Cerebellar cortex (tissue), 1 donor: ENCODE data around the gene PPP1R8.

Experiments used
- DNase-seq: peaks from one replicate; pipeline ENCODE4 v3.0.0-alpha.2; 2015; ENCODE audit warnings: low spot score

Gene PPP1R8

GRCh38 chr1:27872059-27872801, 41.6 kb downstream of the PPP1R8 start, which contains the start of gene THEMIS2:
Gene THEMIS2 (plus strand): TSS chr1:27872544. CDS start chr1:27872572, 28 bp downstream.
- DNase-seq = no peak

- DNase-seq = no peak
Observed at GRCh38 chr1:27872802-27873551, 42.4 kb downstream of the PPP1R8 start.

- no peak for DNase-seq
Observed at GRCh38 chr1:27873671-27874384, 43.2 kb downstream of the PPP1R8 start.

GRCh38 chr1:27876341-27877114, 45.9 kb downstream of the PPP1R8 start:
- no peak for DNase-seq

- no peak for DNase-seq
Observed at GRCh38 chr1:27877115-27877416, 46.5 kb downstream of the PPP1R8 start.

GRCh38 chr1:27878039-27878438, 47.5 kb downstream of the PPP1R8 start:
- DNase-seq = no peak

- no peak for DNase-seq
Observed at GRCh38 chr1:27878787-27879335, 48.3 kb downstream of the PPP1R8 start.

- DNase-seq = no peak
Observed at GRCh38 chr1:27879374-27880082, 48.9 kb downstream of the PPP1R8 start.

- no peak for DNase-seq
Observed at GRCh38 chr1:27882543-27882903, 51.9 kb downstream of the PPP1R8 start.

GRCh38 chr1:27883536-27883935, 53.0 kb downstream of the PPP1R8 start:
- DNase-seq = no peak

- DNase-seq = no peak
Observed at GRCh38 chr1:27884006-27884954, 53.7 kb downstream of the PPP1R8 start.

- no peak for DNase-seq
Observed at GRCh38 chr1:27885114-27885528, 54.5 kb downstream of the PPP1R8 start.

GRCh38 chr1:27885621-27886352, 55.2 kb downstream of the PPP1R8 start:
- no peak for DNase-seq

GRCh38 chr1:27886353-27886679, 55.7 kb downstream of the PPP1R8 start:
- no peak for DNase-seq

- no peak for DNase-seq
Observed at GRCh38 chr1:27886744-27887143, 56.2 kb downstream of the PPP1R8 start.

GRCh38 chr1:27887215-27888021, 56.8 kb downstream of the PPP1R8 start:
- DNase-seq = no peak

- no peak for DNase-seq
Observed at GRCh38 chr1:27889506-27889905, 58.9 kb downstream of the PPP1R8 start.

- DNase-seq = no peak
Observed at GRCh38 chr1:27891196-27891889, 60.8 kb downstream of the PPP1R8 start.
